ENCODE measurements around the gene HMX1. TPM values are rescaled to one million over a fixed set of nuclear protein-coding genes. Genes with fewer than 3 reads are reported as not detected.

HMX1 gene
- total and polyA plus RNA-seq, 10 of the 15 experiments (the other 5 are each of a cell fraction or from before 2014, with no cell fraction given): not detected

DNA sequence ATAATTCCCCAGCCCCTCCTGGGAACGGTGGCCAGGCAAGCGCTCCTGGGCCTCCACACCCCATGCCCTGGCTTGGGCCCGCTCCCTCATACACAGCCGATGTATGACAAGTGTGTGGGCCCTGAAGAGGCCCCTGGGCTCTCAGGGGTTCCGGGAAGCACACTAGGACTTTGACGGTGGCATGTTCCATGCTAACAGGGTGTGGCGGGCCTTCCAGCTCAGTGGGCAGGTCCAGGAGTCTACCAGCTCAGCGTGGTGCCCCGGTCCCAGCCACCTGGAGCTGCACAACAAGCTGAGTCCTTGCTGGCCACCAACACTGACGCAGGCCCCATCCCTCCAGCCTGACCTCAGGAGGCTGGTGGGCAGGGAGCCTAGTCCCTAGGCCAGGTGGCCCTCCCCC lies 24.4 kb upstream of the HMX1 start:
- intact Hi-C loops (cut with micrococcal nuclease; ENCODE audit: unreplicated experiment): no loop called here
- ChIA-PET POLR2A (no interaction called here), CTCF (no interaction called here)

DNA sequence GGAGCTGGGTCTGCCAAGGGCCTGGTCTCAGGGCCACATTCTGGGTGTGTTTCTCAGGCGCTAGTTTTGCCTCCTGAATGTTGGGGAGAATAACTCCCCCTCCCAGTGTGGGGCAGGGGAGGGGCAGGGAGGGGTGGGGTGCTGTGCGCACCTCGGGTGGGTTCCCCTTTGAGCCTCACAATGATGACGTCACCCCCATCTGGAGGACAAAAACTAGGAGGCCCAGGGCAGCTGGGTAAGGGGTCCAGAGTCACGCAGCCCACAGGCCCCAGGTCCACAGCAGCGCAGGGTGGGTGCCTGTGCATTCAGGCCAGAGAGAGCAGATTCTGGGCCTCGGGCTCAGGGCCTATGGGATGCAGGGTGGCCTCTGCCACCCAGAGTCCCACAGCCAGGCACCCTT lies 23.7 kb upstream of the HMX1 start:
- H3K4me3 ChIP-seq: no peak overlapping the region
- no peak overlapping the region for H3K9ac ChIP-seq (ENCODE audit: control insufficient read depth, insufficient read depth, low read length)
- H3K79me2 ChIP-seq (ENCODE audit: control insufficient read depth, insufficient read depth, low read length): no peaks in the 10 kb centered on the region
- ChIA-PET CTCF (no interaction called here), SMC1A (ENCODE audit: uncharacterized antibody, unreplicated experiment) (no interaction called here), POLR2A (no interaction called here), RAD21 (ENCODE audit: unreplicated experiment) (no interaction called here)
- intact Hi-C loops (cut with micrococcal nuclease; ENCODE audit: unreplicated experiment) (no loop called here), in situ Hi-C loops (cut with MboI) (no loop called here)
- no peak overlapping the region for H2AFZ ChIP-seq (ENCODE audit: control insufficient read depth, low read depth, low read length)
- H3K9me3 ChIP-seq (replicated peaks; ENCODE audit: control insufficient read depth, insufficient read depth, low read length): no peaks in the 10 kb centered on the region; the same call in 2 of the 3 replicates
- WGBS (ENCODE audit: insufficient coverage, insufficient replicate concordance, low lambda C conversion rate, missing lambda C conversion rate): 22% methylated on average over 5 of the region's 7 CpGs
- no peak overlapping the region for H3K27ac ChIP-seq (ENCODE audit: control insufficient read depth, insufficient read depth)
- no peaks in the 10 kb centered on the region for H4K20me1 ChIP-seq (ENCODE audit: control insufficient read depth, insufficient read depth)
- no peak for FAIRE-seq
- DNase-seq (ENCODE audit: low read depth, low spot score): no peak
- H3K4me2 ChIP-seq (ENCODE audit: control insufficient read depth, insufficient read depth): no peak overlapping the region
- ATAC-seq: no peak
- H3K36me3 ChIP-seq (ENCODE audit: control insufficient read depth in 2 of 2, insufficient read depth in 2 of 2, low read length in 1 of 2): no peaks in the 10 kb centered on the region
- H3K27me3 ChIP-seq (replicated peaks in 1 of 2; ENCODE audit: control insufficient read depth in 2 of 2, insufficient read depth in 2 of 2, low read length in 1 of 2): peaks cover 0 to 4% of the 10 kb centered on the region in 2 experiments; a peak in 2 of 4 replicates
- BruUV-seq (replicated peaks): no TSS peak
- no peaks in the 10 kb centered on the region for H3K4me1 ChIP-seq (ENCODE audit: control insufficient read depth, insufficient read depth, low read length)
- no peak for TF ChIP-seq ATF2 (IDR thresholded peaks at IDR 0.05; ENCODE audit: low read length)
- no peak for TF ChIP-seq ZNF622 (IDR thresholded peaks at IDR 0.05)
- TF ChIP-seq, protein P1, sequence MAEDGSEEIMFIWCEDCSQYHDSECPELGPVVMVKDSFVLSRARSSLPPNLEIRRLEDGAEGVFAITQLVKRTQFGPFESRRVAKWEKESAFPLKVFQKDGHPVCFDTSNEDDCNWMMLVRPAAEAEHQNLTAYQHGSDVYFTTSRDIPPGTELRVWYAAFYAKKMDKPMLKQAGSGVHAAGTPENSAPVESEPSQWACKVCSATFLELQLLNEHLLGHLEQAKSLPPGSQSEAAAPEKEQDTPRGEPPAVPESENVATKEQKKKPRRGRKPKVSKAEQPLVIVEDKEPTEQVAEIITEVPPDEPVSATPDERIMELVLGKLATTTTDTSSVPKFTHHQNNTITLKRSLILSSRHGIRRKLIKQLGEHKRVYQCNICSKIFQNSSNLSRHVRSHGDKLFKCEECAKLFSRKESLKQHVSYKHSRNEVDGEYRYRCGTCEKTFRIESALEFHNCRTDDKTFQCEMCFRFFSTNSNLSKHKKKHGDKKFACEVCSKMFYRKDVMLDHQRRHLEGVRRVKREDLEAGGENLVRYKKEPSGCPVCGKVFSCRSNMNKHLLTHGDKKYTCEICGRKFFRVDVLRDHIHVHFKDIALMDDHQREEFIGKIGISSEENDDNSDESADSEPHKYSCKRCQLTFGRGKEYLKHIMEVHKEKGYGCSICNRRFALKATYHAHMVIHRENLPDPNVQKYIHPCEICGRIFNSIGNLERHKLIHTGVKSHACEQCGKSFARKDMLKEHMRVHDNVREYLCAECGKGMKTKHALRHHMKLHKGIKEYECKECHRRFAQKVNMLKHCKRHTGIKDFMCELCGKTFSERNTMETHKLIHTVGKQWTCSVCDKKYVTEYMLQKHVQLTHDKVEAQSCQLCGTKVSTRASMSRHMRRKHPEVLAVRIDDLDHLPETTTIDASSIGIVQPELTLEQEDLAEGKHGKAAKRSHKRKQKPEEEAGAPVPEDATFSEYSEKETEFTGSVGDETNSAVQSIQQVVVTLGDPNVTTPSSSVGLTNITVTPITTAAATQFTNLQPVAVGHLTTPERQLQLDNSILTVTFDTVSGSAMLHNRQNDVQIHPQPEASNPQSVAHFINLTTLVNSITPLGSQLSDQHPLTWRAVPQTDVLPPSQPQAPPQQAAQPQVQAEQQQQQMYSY (CRISPR knock-in tag; IDR thresholded peaks at IDR 0.05): no peak
- TF ChIP-seq SRF (IDR thresholded peaks at IDR 0.05; ENCODE audit: low read depth in 2 of 2, low read length in 2 of 2): no peak
- TF ChIP-seq USF1 (IDR thresholded peaks at IDR 0.05; ENCODE audit: borderline replicate concordance, extremely low read length, insufficient read depth, low read depth, low read length): no peak

More for the DNA sequence above, 24.4 kb upstream of the HMX1 start:
- Histone ChIP-seq H3K36me3 (ENCODE audit: control insufficient read depth in 2 of 2, insufficient read depth in 2 of 2, low read length in 1 of 2) (no peaks in the 10 kb centered on the region), H3K27ac (ENCODE audit: control insufficient read depth, insufficient read depth) (no peak overlapping the region), H2AFZ (ENCODE audit: control insufficient read depth, low read depth, low read length) (no peak overlapping the region), H3K4me1 (ENCODE audit: control insufficient read depth, insufficient read depth, low read length) (no peaks in the 10 kb centered on the region), H3K9ac (ENCODE audit: control insufficient read depth, insufficient read depth, low read length) (no peak overlapping the region), H3K27me3 (replicated peaks in 1 of 2; ENCODE audit: control insufficient read depth in 2 of 2, insufficient read depth in 2 of 2, low read length in 1 of 2) (peaks cover 0 to 4% of the 10 kb centered on the region in 2 experiments; a peak in 2 of 4 replicates), H3K79me2 (ENCODE audit: control insufficient read depth, insufficient read depth, low read length) (no peaks in the 10 kb centered on the region), H3K4me2 (ENCODE audit: control insufficient read depth, insufficient read depth) (no peak overlapping the region), H3K9me3 (replicated peaks; ENCODE audit: control insufficient read depth, insufficient read depth, low read length) (no peaks in the 10 kb centered on the region; the same call in 2 of the 3 replicates), H4K20me1 (ENCODE audit: control insufficient read depth, insufficient read depth) (no peaks in the 10 kb centered on the region), H3K4me3 (no peak overlapping the region)
- BruUV-seq (replicated peaks): no TSS peak
- no peak for ATAC-seq
- WGBS (ENCODE audit: insufficient coverage, insufficient replicate concordance, low lambda C conversion rate, missing lambda C conversion rate): 35% methylated on average over 10 of the region's 10 CpGs
- ChIA-PET SMC1A (ENCODE audit: uncharacterized antibody, unreplicated experiment) (no interaction called here), RAD21 (ENCODE audit: unreplicated experiment) (no interaction called here)
- no peak for FAIRE-seq
- in situ Hi-C loops (cut with MboI): no loop called here
- no peak for DNase-seq (ENCODE audit: low read depth, low spot score)
- no peak for TF ChIP-seq MLLT1 (IDR thresholded peaks at IDR 0.05)
- TF ChIP-seq TARDBP (IDR thresholded peaks at IDR 0.05; ENCODE audit: borderline replicate concordance): no peak
- TF ChIP-seq PAX5 (IDR thresholded peaks at IDR 0.05; ENCODE audit: borderline replicate concordance, low read depth, low read length): no peak
